Mucosa of gallbladder (tissue), 1 donor: Measurements from ENCODE around the gene GABBR2. TPM values are rescaled to one million over a fixed set of nuclear protein-coding genes. Genes with fewer than 3 reads are reported as not detected.

Experiments used
- DNase-seq: peaks from one replicate; pipeline ENCODE4 v3.0.0-alpha.2; 2020; ENCODE audit warnings: low spot score
- total RNA-seq: library from RNA; stranded (reverse); gene quantifications from one replicate; pipeline ENCODE4 v1.2.1, GENCODE V29; 2021
- donor health status: DM: no; HTN: no; CAD: no.

The GABBR2 gene
- total RNA-seq, 1 donor from 2014 or later, result 0.29 TPM

GRCh38 chr9:98545021-98545420, 163.7 kb downstream of the GABBR2 start:
- no peak for DNase-seq

GRCh38 chr9:98541684-98542230, 167.0 kb downstream of the GABBR2 start:
- DNase-seq, result no peak

GRCh38 chr9:98540476-98540875, 168.3 kb downstream of the GABBR2 start:
- DNase-seq, result no peak

- no peak for DNase-seq
Measured at GRCh38 chr9:98539954-98540353, 168.8 kb downstream of the GABBR2 start.

GRCh38 chr9:98538626-98539031, 170.1 kb downstream of the GABBR2 start:
- DNase-seq, result no peak

- no peak for DNase-seq
Measured at GRCh38 chr9:98538203-98538602, 170.5 kb downstream of the GABBR2 start.

GRCh38 chr9:98536542-98537173, 172.1 kb downstream of the GABBR2 start:
- DNase-seq, result no peak

- no peak for DNase-seq
Measured at GRCh38 chr9:98533866-98534265, 174.9 kb downstream of the GABBR2 start.

- DNase-seq, result no peak
Measured at GRCh38 chr9:98533132-98533531, 175.6 kb downstream of the GABBR2 start.

- no peak for DNase-seq
Measured at GRCh38 chr9:98532574-98532973, 176.2 kb downstream of the GABBR2 start.

- no peak for DNase-seq
Measured at GRCh38 chr9:98532147-98532546, 176.6 kb downstream of the GABBR2 start.

GRCh38 chr9:98530806-98531386, 177.8 kb downstream of the GABBR2 start:
- no peak for DNase-seq

- no peak for DNase-seq
Measured at GRCh38 chr9:98530275-98530674, 178.5 kb downstream of the GABBR2 start.

GRCh38 chr9:98529841-98530240, 178.9 kb downstream of the GABBR2 start:
- DNase-seq, result no peak

- DNase-seq, result no peak
Measured at GRCh38 chr9:98523231-98523901, 185.4 kb downstream of the GABBR2 start.

- DNase-seq, result no peak
Measured at GRCh38 chr9:98522487-98522886, 186.2 kb downstream of the GABBR2 start.

- DNase-seq, result no peak
Measured at GRCh38 chr9:98521141-98521540, 187.6 kb downstream of the GABBR2 start.

GRCh38 chr9:98520221-98520960, 188.3 kb downstream of the GABBR2 start:
- DNase-seq, result no peak

GRCh38 chr9:98519641-98520040, 189.1 kb downstream of the GABBR2 start:
- DNase-seq, result no peak

- no peak for DNase-seq
Measured at GRCh38 chr9:98518556-98518955, 190.2 kb downstream of the GABBR2 start.

- no peak for DNase-seq
Measured at GRCh38 chr9:98517761-98518160, 191.0 kb downstream of the GABBR2 start.

GRCh38 chr9:98516897-98517503, 191.7 kb downstream of the GABBR2 start:
- no peak for DNase-seq
